Measurements from ENCODE around the gene LONP2. TPM values are rescaled to one million over a fixed set of nuclear protein-coding genes. Genes with fewer than 3 reads are reported as not detected.
A peak's percentile ranks its signal among the peaks of the same experiment; 100 is the strongest.
"Not testable (repeated sequence)": the region's sequence is repeated elsewhere in the genome, so short reads cannot be mapped to it uniquely, and the experiment has no call there.

LONP2 gene
- total RNA-seq, 1 donor from 2014 or later = 69.5 TPM

- Mint-ChIP-seq H3K36me3 (ENCODE audit: unreplicated experiment) (no peaks in the 10 kb centered on the region), H3K4me3 (ENCODE audit: unreplicated experiment) (no peak overlapping the region), H3K4me1 (ENCODE audit: unreplicated experiment) (peaks cover 61% of the 10 kb centered on the region), H3K27me3 (ENCODE audit: unreplicated experiment) (no peaks in the 10 kb centered on the region), H3K27ac (ENCODE audit: unreplicated experiment) (peak overlapping the region; percentile 95), H3K9me3 (ENCODE audit: unreplicated experiment) (no peaks in the 10 kb centered on the region)
- no peak for DNase-seq (ENCODE audit: extremely low spot score, unreplicated experiment)
- TF ChIP-seq, protein P1, sequence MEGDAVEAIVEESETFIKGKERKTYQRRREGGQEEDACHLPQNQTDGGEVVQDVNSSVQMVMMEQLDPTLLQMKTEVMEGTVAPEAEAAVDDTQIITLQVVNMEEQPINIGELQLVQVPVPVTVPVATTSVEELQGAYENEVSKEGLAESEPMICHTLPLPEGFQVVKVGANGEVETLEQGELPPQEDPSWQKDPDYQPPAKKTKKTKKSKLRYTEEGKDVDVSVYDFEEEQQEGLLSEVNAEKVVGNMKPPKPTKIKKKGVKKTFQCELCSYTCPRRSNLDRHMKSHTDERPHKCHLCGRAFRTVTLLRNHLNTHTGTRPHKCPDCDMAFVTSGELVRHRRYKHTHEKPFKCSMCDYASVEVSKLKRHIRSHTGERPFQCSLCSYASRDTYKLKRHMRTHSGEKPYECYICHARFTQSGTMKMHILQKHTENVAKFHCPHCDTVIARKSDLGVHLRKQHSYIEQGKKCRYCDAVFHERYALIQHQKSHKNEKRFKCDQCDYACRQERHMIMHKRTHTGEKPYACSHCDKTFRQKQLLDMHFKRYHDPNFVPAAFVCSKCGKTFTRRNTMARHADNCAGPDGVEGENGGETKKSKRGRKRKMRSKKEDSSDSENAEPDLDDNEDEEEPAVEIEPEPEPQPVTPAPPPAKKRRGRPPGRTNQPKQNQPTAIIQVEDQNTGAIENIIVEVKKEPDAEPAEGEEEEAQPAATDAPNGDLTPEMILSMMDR (IDR thresholded peaks at IDR 0.05) = no peak
These were observed 123.4 kb downstream of the LONP2 start for GRCh38 chr16:48367441-48368049.

DNA sequence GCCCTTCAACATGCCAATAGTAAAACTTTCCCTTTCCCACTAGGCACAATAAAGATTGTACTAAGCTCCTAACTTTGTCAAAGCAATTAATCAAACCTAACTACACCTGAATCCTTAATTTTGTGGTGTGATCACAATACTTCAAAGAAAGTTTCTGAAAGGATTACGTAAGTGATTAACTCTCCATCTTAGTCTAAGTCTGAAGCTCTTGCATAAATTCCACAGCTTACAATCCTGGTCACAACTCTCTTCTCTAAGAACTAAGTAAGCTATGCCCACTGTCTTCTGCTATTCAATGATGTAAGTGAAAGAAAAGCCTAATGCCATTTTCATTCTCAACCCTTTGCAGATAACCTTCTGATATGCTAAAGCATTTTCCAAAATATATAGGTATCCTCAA is 125.7 kb downstream of the LONP2 start:
- H3K27ac Mint-ChIP-seq (ENCODE audit: unreplicated experiment) = no peak overlapping the region

GRCh38 chr16:48370229-48370628 is 126.1 kb downstream of the LONP2 start:
- peaks cover 45% of the 10 kb centered on the region for H3K4me1 Mint-ChIP-seq (ENCODE audit: unreplicated experiment)
- no peak for DNase-seq (ENCODE audit: extremely low spot score, unreplicated experiment)
- no peaks in the 10 kb centered on the region for H3K9me3 Mint-ChIP-seq (ENCODE audit: unreplicated experiment)
- no peaks in the 10 kb centered on the region for H3K27me3 Mint-ChIP-seq (ENCODE audit: unreplicated experiment)
- H3K4me3 Mint-ChIP-seq (ENCODE audit: unreplicated experiment) = no peak overlapping the region
- H3K27ac Mint-ChIP-seq (ENCODE audit: unreplicated experiment) = no peak overlapping the region
- no peaks in the 10 kb centered on the region for H3K36me3 Mint-ChIP-seq (ENCODE audit: unreplicated experiment)
- TF ChIP-seq, protein P1 (IDR thresholded peaks at IDR 0.05) = no peak

More for the DNA sequence above, 125.7 kb downstream of the LONP2 start:
- H3K36me3 Mint-ChIP-seq (ENCODE audit: unreplicated experiment) = no peaks in the 10 kb centered on the region
- DNase-seq (ENCODE audit: extremely low spot score, unreplicated experiment) = no peak
- H3K4me1 Mint-ChIP-seq (ENCODE audit: unreplicated experiment) = peaks cover 50% of the 10 kb centered on the region
- H3K27me3 Mint-ChIP-seq (ENCODE audit: unreplicated experiment) = no peaks in the 10 kb centered on the region
- H3K4me3 Mint-ChIP-seq (ENCODE audit: unreplicated experiment) = no peak overlapping the region
- TF ChIP-seq, protein P1 (IDR thresholded peaks at IDR 0.05) = no peak
- no peaks in the 10 kb centered on the region for H3K9me3 Mint-ChIP-seq (ENCODE audit: unreplicated experiment)

DNA sequence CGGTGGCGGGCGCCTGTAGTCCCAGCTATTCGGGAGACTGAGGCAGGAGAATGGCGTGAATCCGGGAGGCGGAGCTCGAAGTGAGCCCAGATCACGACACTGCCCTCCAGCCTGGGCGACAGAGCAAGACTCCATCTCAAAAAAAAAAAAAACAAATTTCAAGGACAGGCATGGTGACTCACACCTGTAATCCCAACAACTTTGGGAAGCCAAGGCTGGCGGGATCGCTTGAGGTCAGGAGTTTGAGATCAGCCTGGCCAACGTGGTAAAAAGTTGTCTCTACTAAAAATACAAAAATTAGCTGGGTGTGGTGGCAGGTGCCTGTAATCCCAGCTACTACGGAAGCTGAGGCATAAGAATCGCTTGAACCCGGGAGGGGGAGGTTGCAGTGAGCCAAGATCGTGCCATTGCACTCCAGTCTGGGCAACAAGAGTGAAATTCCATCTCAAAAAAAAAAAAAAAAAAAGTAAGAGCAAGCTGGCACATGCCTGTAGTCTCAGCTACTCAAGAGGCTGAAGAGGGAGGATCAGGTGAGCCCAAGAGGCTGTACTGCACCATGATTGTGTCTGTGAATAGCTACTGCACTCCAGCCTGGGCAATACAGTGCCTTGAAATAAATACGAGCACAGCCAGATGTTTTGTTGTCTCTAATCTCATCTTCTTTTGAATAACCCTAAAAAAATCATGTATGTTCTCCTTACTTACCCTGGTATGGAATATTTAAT is 126.7 kb downstream of the LONP2 start:
- H3K9me3 Mint-ChIP-seq (ENCODE audit: unreplicated experiment); H3K4me3 Mint-ChIP-seq (ENCODE audit: unreplicated experiment); H3K36me3 Mint-ChIP-seq (ENCODE audit: unreplicated experiment); DNase-seq (ENCODE audit: extremely low spot score, unreplicated experiment); H3K27me3 Mint-ChIP-seq (ENCODE audit: unreplicated experiment): not testable (repeated sequence)
- Mint-ChIP-seq H3K4me1 (ENCODE audit: unreplicated experiment) (peaks cover 40% of the 10 kb centered on the region), H3K27ac (ENCODE audit: unreplicated experiment) (peak overlapping the region; percentile 32)

DNA sequence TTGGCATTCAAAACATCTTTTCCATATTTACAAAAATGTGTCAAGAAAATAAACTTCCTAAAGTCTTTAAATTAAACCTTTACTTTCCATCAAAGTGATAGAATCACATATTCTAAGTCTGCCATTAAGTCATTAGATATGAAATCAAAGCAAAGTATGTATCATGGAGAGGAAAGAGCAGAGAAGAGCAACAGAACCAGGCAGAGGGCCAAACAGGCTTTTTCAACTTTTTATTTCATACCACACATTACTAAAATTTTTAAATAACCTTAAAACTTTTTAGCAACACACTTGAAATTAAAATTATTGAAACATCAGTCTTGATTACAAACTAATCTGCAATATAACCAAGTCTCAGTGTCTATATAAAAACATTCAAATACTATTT is 127.3 kb downstream of the LONP2 start:
- H3K9me3 Mint-ChIP-seq (ENCODE audit: unreplicated experiment) = no peaks in the 10 kb centered on the region
- H3K4me1 Mint-ChIP-seq (ENCODE audit: unreplicated experiment) = peaks cover 38% of the 10 kb centered on the region
- DNase-seq (ENCODE audit: extremely low spot score, unreplicated experiment) = no peak
- H3K27ac Mint-ChIP-seq (ENCODE audit: unreplicated experiment) = peak overlapping the region; percentile 32
- TF ChIP-seq, protein P1 (IDR thresholded peaks at IDR 0.05) = no peak
- H3K4me3 Mint-ChIP-seq (ENCODE audit: unreplicated experiment) = no peak overlapping the region
- no peaks in the 10 kb centered on the region for H3K36me3 Mint-ChIP-seq (ENCODE audit: unreplicated experiment)
- no peaks in the 10 kb centered on the region for H3K27me3 Mint-ChIP-seq (ENCODE audit: unreplicated experiment)
